Endometrial microvascular endothelial cells (primary cell): ENCODE measurements around the gene TXNRD2. TPM values are rescaled to one million over a fixed set of nuclear protein-coding genes. Genes with fewer than 3 reads are reported as not detected.

Experiments
- in situ Hi-C: cut with HindIII; loops from 2 replicates; pipeline ENCODE4 v1.10.0; 2017; ENCODE audit warnings: low sequenced_read_pairs, low pct_unique_long_range_greater_than_20kb; ENCODE audit errors: inconsistent ontology term
- total RNA-seq: library from RNA; depleted of rRNA; stranded (reverse); fragments of >200 nt; gene quantifications from one replicate; pipeline ENCODE4 v1.2.3, GENCODE V29; 2015; ENCODE audit errors: inconsistent ontology term

TXNRD2 gene
- total RNA-seq, 1 donor from 2014 or later = 61.6 TPM

DNA sequence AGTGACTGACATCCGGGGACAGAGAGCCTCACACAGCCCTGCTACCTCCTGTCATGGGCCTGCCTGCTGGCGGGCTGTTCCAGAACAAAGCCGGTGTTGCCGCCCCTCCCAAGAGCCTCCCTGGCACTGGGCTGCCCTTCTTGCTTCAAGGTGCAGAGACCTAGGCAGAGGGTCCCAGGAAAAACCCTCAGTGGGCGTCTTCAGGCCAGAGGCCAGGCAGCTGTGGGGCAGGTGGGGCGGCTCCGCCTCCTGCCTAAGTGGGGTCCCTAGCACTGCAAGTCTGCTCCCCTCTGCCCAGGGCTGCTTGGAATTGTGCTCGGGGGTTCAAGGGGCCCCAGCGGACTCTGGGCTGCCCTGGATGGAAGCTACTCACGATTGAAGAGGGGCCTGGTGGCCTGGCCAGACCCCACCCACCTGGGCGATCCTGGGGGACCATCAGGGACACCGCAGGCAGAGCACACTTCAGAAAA lies 66.5 kb downstream of the TXNRD2 start:
- in situ Hi-C loops = no loop called here

DNA sequence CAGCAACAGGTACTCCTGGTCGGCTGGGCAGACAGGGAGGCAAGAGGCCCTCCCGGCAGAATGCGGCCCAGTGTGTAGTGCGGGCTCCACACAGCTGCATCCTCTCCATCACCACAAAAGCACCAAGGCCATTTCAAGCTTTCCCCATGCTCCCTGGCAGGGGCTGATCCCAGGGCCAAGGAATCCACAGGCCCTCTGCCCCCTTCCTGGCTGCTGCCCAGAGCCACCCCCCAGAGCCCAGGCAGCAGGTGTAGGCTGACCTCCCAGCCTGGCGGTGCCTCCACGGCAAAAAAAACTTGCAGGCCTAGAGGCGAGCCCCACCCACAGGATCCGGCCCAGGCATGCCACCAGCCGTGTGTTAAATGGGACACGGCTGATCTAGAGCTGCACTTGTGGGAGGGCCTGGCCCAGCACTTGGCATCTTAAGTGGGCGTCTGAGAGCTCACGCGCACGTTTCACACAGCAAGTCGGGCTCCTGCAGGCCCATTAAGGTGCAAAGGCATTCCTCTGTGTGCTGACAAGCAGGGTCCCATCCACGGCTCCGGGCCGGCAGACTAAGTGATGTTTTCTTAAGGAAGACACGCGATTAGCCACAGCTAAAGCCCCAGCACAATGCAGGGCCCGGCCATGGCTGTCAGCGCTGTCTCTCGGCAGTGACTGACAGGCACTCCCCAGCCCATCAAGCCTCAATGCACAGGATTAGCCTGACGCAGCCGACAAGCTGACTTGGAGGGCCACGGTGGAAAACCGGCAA lies 67.1 kb downstream of the TXNRD2 start:
- in situ Hi-C loops = no loop called here

DNA sequence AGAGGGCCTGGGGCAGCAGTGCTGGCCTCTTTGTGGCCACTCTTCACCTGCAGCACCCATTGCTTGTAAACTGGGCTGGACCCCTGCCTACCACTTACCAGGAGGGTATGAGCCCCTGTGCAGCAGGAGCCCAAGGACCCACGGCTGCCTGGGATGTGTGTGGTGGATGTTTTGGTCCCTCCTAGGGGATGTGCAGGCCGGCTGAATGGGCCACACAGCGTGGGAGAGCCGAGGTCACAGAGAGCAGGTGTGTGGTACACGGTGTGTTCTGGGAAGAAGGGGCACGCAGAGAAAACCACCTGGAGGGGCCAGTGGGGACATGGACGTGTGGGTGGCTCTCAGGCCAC lies 67.7 kb downstream of the TXNRD2 start:
- in situ Hi-C loops = no loop called here

DNA sequence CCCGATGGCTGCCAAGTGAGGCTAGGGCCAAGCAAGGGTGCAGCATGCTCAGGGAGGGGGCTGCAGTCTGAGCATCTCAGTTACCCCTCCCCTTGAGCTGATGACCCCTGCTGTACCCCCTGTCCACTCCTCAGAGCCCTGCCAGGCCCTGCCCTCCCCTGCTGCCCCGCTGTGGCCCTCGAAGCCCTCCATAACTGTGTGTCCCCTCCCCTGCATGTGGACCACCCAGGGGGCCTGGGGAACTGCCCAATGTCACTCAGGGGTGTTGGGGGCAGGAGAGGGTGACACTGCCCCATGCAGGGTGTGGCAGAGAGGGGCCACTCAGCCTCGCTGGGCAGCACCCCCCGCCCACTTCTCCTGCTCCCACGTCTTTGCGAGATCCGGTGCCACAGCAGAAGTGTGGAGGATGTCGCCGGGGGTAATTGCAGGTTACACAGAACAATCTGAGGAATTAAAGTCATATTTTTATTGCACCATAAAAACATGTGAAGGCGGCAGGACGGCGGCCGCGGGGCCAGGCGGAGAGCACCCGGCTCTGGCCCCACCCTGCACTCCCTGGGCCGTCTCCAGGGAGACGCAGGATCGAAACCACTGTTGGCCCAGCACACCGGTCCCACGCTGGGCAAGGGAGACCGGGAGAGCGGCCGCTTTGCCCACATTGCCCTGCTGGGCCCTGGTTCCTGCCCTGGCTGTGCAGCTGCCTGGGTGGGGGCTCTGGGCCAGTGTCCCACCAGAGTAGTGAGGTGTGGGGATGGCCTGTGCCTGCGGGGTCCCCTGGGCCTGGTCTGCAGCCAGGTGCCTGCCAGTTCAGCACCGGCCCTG lies 68.3 kb downstream of the TXNRD2 start:
- in situ Hi-C loops = no loop called here

DNA sequence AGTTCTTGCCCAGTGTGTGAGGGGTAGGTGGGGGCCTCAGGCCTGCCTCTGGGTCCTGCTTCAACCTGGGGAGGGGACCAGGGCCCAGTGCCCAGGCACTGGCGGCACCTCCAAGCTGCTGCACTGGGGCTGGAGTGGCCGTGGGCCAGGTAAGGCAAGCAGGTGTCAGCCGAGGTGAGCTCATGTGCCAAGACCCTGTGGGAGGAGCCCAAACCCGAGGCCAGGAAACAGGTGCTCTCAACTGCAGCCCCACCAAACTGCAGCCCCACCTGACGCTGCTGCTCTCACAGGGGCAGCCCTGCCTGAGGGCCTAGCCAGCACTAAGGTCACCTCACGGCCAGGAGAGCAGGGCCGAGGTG lies 68.9 kb downstream of the TXNRD2 start:
- in situ Hi-C loops = no loop called here

DNA sequence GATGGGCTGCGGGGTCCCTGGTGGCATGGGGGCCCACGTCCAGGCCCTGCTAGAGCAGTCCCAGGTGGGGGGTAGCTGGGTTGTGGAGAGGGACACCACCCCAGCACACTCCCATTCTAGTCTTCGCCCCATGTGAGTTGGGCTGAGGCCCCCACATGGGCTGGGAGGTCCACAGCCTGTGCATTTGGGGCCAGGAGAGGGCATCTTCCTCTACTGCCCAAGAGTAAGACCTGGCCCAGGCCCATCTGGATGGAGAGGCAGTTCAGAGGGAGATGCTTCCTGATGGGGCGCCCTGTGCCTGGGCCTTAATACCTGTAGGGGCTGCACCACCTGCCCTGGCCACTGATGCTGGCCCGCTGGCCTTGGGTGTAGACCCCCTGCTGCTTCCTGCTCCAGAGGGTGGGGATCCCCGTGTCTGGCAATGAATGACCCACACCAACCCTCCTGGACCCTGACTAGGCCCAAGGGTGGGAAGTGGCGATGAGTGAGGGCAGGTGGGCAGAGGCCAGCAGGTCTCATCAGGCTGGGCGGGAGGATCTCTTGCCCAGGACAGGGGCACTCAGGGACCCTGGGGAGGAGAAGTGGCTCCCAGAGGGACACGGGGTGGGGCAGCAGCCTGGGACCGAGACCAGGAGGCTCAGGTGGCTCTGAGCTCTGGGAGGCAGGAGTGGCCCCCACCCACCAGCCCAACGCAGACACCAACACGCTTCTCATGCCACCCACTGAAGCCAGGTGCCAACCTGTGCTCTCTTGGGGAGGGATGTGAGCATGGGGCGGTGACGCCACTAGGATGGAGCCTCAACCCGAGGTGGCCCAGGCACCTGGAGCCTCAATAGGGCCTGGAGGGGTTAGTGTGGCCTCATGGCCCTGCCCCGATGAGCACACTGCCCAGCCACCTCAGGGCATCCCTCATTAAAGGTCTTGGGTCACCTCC lies 69.5 kb downstream of the TXNRD2 start:
- in situ Hi-C loops = no loop called here

DNA sequence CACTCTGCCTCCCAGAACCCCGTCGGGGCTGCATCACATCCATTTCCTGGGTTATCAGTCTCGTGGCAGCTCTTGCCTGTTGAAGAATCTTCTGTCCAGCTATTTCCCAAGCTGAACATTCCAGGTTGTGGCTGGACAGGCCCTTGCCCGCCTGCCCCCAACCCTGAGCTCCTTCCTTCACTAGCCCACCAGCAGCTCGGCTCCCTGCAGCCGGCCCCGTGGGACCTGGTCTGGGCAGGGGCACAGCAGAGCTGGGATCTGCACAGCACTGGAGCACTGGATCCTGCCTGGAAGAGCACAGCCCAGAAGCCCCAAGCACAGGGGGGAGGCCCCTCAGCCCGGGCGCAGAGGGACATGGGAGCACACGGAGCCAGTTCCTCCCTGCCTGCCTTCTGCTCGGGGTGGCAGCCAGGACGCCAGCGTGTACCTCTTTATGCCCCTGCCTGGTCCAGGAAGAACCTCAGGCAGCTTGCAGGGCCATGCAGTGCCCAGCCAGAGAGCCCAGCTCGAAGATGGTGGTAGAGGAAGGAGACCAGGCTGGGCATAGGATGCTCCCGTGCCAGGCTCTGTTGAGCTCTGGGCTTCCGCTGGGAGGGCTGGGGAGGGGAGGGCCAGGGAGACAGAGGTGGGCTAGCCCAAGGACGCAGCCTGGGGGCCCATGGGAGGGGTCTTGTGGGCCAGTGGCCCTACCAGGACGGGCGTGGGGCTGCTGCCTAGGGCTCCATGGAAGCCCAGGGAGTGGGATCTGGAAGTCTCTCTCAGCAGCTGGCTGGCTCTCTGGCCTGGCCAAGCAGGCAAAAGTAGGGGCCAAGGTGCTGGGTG lies 70.4 kb downstream of the TXNRD2 start:
- in situ Hi-C loops = no loop called here

DNA sequence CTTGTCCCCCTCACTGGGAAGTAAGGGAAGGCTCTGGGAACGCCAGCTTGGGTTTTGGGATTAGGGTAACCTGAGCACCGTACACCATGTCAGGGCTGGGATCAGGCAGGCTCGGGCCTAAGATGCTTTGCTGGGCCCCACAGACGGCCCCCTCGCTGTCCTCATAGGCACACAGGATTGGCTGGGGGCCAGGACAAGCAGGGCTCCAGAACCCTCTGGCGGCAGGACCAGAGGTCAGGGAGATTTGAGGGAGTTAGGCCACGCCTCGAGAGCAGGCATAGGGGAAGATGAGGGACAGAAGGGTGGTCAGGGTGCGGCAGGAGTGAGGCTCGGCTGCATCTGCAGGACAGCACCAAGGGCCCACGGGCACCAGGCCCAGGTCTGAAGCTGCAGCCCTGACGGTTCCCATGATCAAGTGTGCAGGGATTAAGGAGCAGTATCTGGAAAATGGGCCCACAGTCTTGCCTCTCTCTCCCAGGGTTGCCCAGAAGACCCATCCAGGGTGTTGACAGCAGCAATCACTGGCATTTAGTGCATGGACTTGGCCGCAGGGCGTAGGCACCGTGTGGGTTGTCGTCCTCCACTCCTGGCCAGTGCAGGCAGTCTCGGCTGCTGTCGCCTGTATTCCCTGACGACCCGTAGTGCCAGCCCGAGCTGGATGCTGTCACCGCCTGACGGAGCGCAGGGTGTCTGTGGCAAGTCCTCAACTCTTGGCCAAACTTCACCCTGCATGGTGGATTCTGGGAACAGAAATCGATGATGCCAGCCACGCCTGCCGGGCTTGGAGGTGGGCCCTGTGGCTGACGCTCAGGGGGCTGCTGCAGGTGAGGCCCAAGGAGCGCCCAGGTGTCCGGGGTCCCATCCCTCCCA lies 71.2 kb downstream of the TXNRD2 start:
- in situ Hi-C loops = no loop called here

DNA sequence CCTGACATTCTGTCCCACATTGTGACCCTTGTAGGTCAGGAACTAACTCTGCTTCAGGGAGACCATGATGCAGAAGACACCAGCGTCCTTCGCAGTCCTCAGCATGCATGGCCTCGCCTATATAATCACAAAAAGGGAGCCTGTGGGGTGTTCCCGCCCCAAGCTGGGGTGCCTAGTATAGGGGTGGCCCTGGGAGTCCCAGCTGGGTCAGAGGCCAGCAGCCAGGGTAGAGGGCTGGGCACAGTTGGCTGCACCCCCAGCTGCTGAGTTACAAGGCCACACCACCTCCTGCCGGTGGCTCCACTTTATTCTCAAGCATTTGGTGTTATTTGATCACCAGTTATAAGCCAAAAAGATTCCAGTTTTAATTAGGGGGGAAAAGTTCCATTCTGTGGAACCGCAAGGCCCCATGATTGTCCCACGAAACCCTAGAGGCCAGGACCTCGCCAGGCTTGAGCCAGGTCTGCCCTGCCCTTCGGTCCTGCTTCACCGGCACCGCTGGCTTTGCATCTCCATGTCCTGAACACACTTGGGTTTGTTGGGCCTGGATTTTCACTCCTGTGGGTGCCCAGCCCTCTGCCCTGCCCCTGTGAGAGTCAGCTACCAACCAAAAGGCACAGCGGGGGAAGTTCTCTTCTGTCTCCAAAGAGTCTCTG lies 72.0 kb downstream of the TXNRD2 start:
- in situ Hi-C loops = no loop called here

DNA sequence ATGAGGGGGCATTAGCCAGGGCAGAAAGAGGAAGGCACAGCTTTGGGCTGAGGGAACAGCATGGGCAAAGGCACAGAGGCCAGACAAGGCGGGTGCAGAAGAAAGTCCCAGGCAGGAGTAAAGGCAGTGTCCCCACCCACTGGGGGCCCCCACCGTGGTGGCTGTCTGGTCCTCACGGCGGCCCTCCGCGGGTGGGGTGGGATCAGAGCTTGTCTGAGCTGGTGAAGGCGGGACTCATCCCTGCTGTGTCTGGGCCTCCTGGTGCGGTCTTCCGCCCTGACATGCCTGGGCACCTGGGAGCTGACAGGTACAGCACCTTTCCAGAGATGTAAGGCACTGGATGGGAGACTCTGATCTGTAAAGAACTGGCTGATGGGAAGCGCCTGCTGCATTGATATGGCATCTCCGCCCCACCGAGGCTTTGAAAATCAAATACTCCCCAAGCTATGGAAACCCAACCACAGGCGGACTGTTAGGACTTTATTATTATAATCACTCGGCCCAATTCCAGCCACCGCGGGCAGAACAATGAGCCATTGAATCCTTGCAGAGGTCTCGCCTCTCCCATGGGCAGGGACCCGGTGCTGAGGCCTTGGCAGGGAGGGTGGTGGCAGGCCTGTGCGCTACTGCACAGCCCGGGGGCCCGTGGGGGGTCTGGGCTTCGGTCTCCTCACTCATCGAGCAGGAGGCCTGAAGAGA lies 72.7 kb downstream of the TXNRD2 start:
- in situ Hi-C loops = no loop called here

DNA sequence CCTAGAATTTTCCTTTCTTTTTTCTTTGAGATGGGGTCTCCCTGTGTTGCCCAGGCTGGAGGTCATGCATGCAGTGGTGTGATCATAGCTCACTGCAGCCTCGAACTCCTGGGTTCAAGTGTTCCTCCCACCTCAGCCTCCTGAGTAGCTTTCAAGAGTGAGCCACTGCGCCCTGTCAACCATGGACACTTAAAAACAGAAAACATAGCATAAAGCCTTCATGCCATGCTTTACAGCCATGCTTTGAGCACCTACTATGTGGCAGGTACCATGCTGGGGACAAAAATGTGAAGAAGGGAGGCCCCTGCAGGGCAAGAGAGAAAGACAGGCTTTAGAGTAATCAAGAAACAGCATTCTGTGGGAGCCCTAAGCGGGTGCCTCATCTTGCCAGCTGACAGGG lies 73.3 kb downstream of the TXNRD2 start:
- in situ Hi-C loops = no loop called here

DNA sequence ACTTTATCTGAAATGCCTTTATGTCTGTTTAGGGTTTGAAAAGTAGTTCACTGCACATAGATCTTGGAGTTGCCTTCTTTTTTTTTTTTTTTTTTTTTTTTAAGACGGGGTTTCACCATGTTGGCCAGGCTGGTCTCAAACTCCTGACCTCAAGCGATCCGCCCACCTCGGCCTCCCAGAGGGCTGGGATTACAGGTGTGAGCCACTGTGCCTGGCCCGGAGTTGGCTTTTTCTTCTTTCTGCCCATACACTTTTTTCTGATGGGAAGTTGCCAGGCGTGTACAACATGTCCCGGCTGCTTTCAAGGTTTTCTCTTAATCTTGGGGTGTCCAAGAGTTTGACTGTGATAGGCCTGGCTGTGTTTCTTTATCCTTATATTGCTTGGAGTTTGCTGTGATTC lies 74.0 kb downstream of the TXNRD2 start:
- in situ Hi-C loops = no loop called here

DNA sequence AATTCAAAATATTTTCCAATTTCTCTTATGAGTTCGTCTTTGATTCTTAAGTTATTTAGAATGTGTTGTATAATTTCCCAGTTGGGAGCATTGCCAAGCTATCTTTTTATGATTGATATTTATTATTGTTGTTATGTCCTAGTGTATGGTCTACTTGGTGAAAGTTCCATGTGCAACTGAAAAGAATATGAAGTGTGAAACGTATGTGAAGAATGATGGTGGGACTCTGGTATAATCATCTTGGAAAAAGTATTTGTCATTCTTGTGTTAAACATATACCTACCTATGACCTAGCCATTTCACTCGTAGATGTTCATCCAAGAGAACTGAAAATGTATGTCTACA lies 75.0 kb downstream of the TXNRD2 start:
- in situ Hi-C loops = no loop called here

DNA sequence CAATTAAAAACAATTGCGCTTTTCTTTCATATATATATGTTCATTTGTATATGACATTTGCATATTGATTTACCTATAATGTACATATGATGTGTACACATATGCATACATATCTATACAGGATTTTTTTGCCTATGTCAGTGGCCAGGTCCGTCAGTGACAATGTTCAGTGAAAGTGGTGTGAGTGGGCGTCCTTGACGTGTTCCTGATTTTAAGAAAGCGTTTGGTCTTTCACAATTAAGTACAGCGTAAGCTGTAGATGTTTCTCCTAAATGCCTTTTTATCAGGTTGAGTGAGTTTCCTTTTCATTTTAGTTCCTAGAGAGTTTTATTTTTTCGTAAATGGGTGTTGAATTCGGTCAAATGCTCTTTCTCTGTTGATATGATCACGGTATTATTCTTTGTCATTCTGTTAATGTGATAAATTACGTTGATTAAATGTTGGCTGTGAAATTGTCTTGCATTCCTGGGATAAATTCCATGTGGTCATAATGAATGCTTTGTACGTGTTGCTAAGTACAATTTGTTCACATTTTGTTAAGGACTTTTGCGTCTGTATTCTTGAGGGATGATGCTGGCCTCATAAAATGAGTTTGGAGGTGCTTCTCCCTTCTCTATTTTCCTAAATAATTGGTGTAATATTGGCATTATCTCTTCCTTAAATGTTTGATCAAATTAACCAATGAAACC lies 76.3 kb downstream of the TXNRD2 start:
- in situ Hi-C loops = no loop called here

DNA sequence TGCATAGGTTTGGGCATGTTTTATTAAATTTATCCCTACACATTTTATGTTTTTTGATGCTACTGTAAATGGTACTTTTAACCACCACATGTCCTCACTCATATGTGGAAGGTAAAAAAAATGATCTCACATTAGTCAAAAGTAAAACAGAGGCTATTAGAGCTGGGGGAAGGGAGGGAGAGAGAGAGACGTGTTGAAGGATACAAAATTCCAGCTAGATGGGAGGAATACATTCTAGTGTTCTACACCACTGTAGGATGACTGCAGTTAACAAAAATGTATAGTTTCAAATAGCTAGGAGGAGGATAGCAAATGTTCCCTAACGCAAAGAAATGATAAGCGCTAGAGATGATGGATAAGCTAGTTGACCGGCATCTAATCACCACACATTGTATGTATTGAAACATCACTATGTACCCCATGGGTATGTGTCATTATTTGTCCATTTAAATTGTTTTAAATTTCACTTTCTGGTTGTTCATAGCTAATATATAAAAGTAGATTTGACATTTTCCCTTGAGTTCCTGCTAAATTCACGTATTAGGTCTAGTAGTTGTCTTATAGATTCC lies 77.0 kb downstream of the TXNRD2 start:
- in situ Hi-C loops = no loop called here

DNA sequence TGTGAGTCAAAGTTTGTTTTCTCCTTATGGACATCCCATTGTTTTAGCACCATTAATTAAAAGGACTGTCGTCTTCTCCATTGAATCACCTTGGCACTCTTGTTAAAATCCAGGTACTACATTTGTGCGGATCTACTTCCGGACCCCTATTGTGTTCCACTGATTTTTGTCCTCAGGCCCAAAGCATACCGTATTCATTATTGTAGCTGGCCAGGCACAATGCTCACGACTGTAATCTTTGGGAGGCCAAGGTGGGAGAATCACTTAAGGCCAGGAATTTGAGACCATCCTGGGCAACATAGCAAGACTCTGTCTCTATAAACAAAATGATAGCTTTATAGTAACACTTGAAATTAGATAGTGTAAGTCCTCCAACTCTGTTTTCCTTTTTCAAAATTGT lies 78.0 kb downstream of the TXNRD2 start:
- in situ Hi-C loops = no loop called here
